Fibroblast of the aortic adventitia (primary cell): Measurements from ENCODE around the gene SMIM21. TPM values are rescaled to one million over a fixed set of nuclear protein-coding genes. Genes with fewer than 3 reads are reported as not detected.

Source experiments
- DNase-seq: peaks from one replicate; pipeline ENCODE4 v3.0.0-alpha.2; 2010; ENCODE audit warnings: low read depth
- H3K4me3 ChIP-seq: 2 replicates; pipeline ENCODE4 v1.5.1; 2011; ENCODE audit warnings: low read depth, mild to moderate bottlenecking, control low read depth, low read length, moderate library complexity
- CTCF ChIP-seq: IDR thresholded peaks from 2 replicates; pipeline ENCODE4 v1.5.1; 2011; ENCODE audit warnings: mild to moderate bottlenecking, low read length, control low read depth, inconsistent platforms; ENCODE audit not compliant: insufficient read depth
- total RNA-seq: library from RNA; depleted of rRNA; stranded (reverse); fragments of >200 nt; gene quantifications from 2 replicates; pipeline ENCODE4 v1.2.3, GENCODE V29; 2012; ENCODE audit warnings: low replicate concordance

SMIM21 gene
- total RNA-seq, 1 donor, result not detected

GRCh38 chr18:75429975-75430374, 2.5 kb upstream of the SMIM21 start:
- TF ChIP-seq CTCF, result no peak
- no peak for DNase-seq
- H3K4me3 ChIP-seq, result no peak overlapping the region

- H3K4me3 ChIP-seq, result no peak overlapping the region
- DNase-seq, result no peak
- no peak for TF ChIP-seq CTCF
These were observed 987 bp upstream of the SMIM21 start for GRCh38 chr18:75428490-75428889.

GRCh38 chr18:75422341-75422910, 5.1 kb downstream of the SMIM21 start:
- DNase-seq, result peak; percentile 62
- no peak for TF ChIP-seq CTCF
- H3K4me3 ChIP-seq, result no peak overlapping the region

- H3K4me3 ChIP-seq, result no peak overlapping the region
- TF ChIP-seq CTCF, result no peak
- peak; percentile 80 for DNase-seq
These were observed 5.8 kb downstream of the SMIM21 start for GRCh38 chr18:75421656-75422055.

- TF ChIP-seq CTCF, result no peak
- no peak overlapping the region for H3K4me3 ChIP-seq
- no peak for DNase-seq
These were observed 9.1 kb downstream of the SMIM21 start for GRCh38 chr18:75418293-75419005.

GRCh38 chr18:75410611-75411010, 16.9 kb downstream of the SMIM21 start:
- H3K4me3 ChIP-seq, result no peak overlapping the region
- no peak for DNase-seq
- no peak for TF ChIP-seq CTCF
